A549 (cell line): ENCODE data around the gene AWAT2. TPM values are rescaled to one million over a fixed set of nuclear protein-coding genes. Genes with fewer than 3 reads are reported as not detected.

Experiments
- ATAC-seq, 2 experiments: fragments of 200-7000 bp in 1 of 2; fragments of >200 bp in 1 of 2; cut with Nextera tagmentation in 1 of 2; cut with Tn5 transposase in 1 of 2; 3 replicates each; pipeline versions ENCODE4 v1.8.0 to v1.9.1; 2018 to 2020; ENCODE audit warnings: mild to moderate bottlenecking in 1 of 2, moderate library complexity in 1 of 2
- CTCF ChIA-PET: fragments of 300-600 bp; sonication (Branson Sonifier 250); formaldehyde crosslinking; extraction: SDS; loops from one replicate; lab custom pipeline; 2021; ENCODE audit warnings: antibody characterized with exemption, inconsistent platforms; lab: Yijun Ruan, JAX
- POLR2A ChIA-PET: fragments of 350-600 bp; formaldehyde crosslinking; extraction: SDS; loops from one replicate; lab custom pipeline; 2021; ENCODE audit warnings: antibody characterized with exemption, inconsistent platforms; lab: Yijun Ruan, JAX
- DNase-seq, 2 experiments: peaks; one replicate each; pipeline versions ENCODE4 v3.0.0 to v3.0.0-alpha.2; 2011 to 2016; ENCODE audit warnings: low read depth in 1 of 2, low spot score in 1 of 2
- FAIRE-seq: peaks from 2 replicates; lab custom pipeline; 2011; peaks lifted over from hg19 to GRCh38; lab: Jason Lieb, UNC
- H3K27ac ChIP-seq, 2 experiments: fragments of >200 bp; sonication (Bioruptor Twin); formaldehyde crosslinking; 3 replicates each; pipeline ENCODE4 v1.5.1; 2016 to 2017
- H3K4me1 ChIP-seq: fragments of >200 bp; sonication (Bioruptor Twin); formaldehyde crosslinking; 3 replicates; pipeline ENCODE4 v1.6.1; 2016
- H3K4me2 ChIP-seq: fragments of >200 bp; sonication (Bioruptor Twin); formaldehyde crosslinking; 3 replicates; pipeline ENCODE4 v1.6.1; 2016
- H3K4me3 ChIP-seq: fragments of >200 bp; sonication (Bioruptor Twin); formaldehyde crosslinking; 3 replicates; pipeline ENCODE4 v1.5.1; 2016
- H3K9me3 ChIP-seq: fragments of >200 bp; sonication (Bioruptor Twin); formaldehyde crosslinking; 3 replicates; pipeline ENCODE4 v1.6.1; 2016
- CBX2 ChIP-seq: fragments of 200-600 bp; sonication (generic); IDR thresholded peaks from 2 replicates; pipeline ENCODE4 v1.6.1; 2016; ENCODE audit warnings: low read depth, mild to moderate bottlenecking, borderline replicate concordance
- CBX8 ChIP-seq: fragments of 200-600 bp; sonication (generic); IDR thresholded peaks from 2 replicates; pipeline ENCODE4 v1.6.1; 2016
- CHD2 ChIP-seq: fragments of 150-350 bp; IDR thresholded peaks from 2 replicates; pipeline ENCODE4 v1.6.1; 2014; ENCODE audit warnings: low read length; ENCODE audit not compliant: partially characterized antibody
- EP300 ChIP-seq, 2 experiments: fragments of >200 bp; sonication (Bioruptor Twin); formaldehyde crosslinking; IDR thresholded peaks; 2 replicates in 1 of 2; 3 replicates in 1 of 2; pipeline ENCODE4 v1.6.1; 2016 to 2017
- HDAC2 ChIP-seq: fragments of 200-600 bp; sonication (generic); IDR thresholded peaks from 2 replicates; pipeline ENCODE4 v1.6.1; 2016
- HES2 ChIP-seq: fragments of >200 bp; sonication (Bioruptor Twin); formaldehyde crosslinking; IDR thresholded peaks from 2 replicates; pipeline ENCODE4 v1.6.1; 2016
- HMGXB4 ChIP-seq: fragments of 250-450 bp; sonication (Bioruptor Pico); IDR thresholded peaks from 2 replicates; pipeline ENCODE4 v1.5.0; 2021; ENCODE audit warnings: mild to moderate bottlenecking, moderate library complexity, borderline replicate concordance
- HOXB5 ChIP-seq: fragments of 250-450 bp; sonication (Bioruptor Pico); IDR thresholded peaks from 2 replicates; pipeline ENCODE4 v1.5.0; 2020; ENCODE audit warnings: mild to moderate bottlenecking, moderate library complexity
- JUN ChIP-seq, 2 experiments: fragments of >200 bp; sonication (Bioruptor Twin); formaldehyde crosslinking; IDR thresholded peaks; 2 replicates in 1 of 2; 3 replicates in 1 of 2; pipeline ENCODE4 v1.6.1; 2016 to 2017
- MAFK ChIP-seq: fragments of 450-650 bp; IDR thresholded peaks from 2 replicates; pipeline ENCODE4 v1.6.1; 2014; ENCODE audit not compliant: partially characterized antibody
- MAZ ChIP-seq: fragments of 150-350 bp; IDR thresholded peaks from 2 replicates; pipeline ENCODE4 v1.6.1; 2014; ENCODE audit warnings: antibody characterized with exemption, low read depth, low read length, borderline replicate concordance
- NFE2L2 ChIP-seq: fragments of 150-350 bp; conservative IDR thresholded peaks from 2 replicates; pipeline ENCODE4 v1.6.1; 2014; ENCODE audit warnings: low read length
- NPAS2 ChIP-seq: fragments of 250-450 bp; sonication (Bioruptor Pico); IDR thresholded peaks from 2 replicates; pipeline ENCODE4 v1.8.0; 2022; ENCODE audit warnings: mild to moderate bottlenecking, moderate library complexity, borderline replicate concordance
- NR3C1 ChIP-seq: fragments of >200 bp; sonication (Bioruptor Twin); formaldehyde crosslinking; IDR thresholded peaks from 3 replicates; pipeline ENCODE4 v1.6.1; 2017
- PHF8 ChIP-seq: fragments of 200-600 bp; sonication (generic); IDR thresholded peaks from 2 replicates; pipeline ENCODE4 v1.6.1; 2016; ENCODE audit warnings: low read depth, mild to moderate bottlenecking, antibody characterized with exemption, moderate library complexity, borderline replicate concordance
- POLR2A ChIP-seq: IDR thresholded peaks from 2 replicates; pipeline ENCODE4 v1.6.1; 2012; ENCODE audit warnings: mild to moderate bottlenecking, low read length
- REST ChIP-seq: fragments of 200-600 bp; sonication (generic); IDR thresholded peaks from 2 replicates; pipeline ENCODE4 v1.6.1; 2016; ENCODE audit warnings: antibody characterized with exemption, mild to moderate bottlenecking, moderate library complexity
- ZNF302 ChIP-seq: fragments of 250-450 bp; sonication (Bioruptor Pico); IDR thresholded peaks from 2 replicates; pipeline ENCODE4 v1.9.0; 2021; ENCODE audit warnings: inconsistent platforms, mild to moderate bottlenecking, moderate library complexity
- ZSCAN20 ChIP-seq: fragments of 250-450 bp; sonication (Bioruptor Pico); IDR thresholded peaks from 2 replicates; pipeline ENCODE4 v1.8.0; 2022; ENCODE audit warnings: mild to moderate bottlenecking, moderate library complexity
- whole genome bisulfite sequencing: methylation state at CpG from one replicate; pipeline ENCODE4 v1.1.6; 2017; ENCODE audit errors: missing lambda C conversion rate; 5-methylcytosine and 5-hydroxymethylcytosine counted together
- polyA plus RNA-seq, 4 experiments: library from polyadenylated mRNA; depleted of rRNA in 3 of 4; stranded (reverse); fragments of >200 nt; fragmentation: RNase III in 1 of 4; extraction: RNeasy Plus Mini Kit Qiagen cat#74134 plus additional on column Dnase treatment in 1 of 4; gene quantifications; 2 replicates in 3 of 4; 3 replicates in 1 of 4; pipeline ENCODE4 v1.2.3, GENCODE V29; 2011 to 2017
- TF ChIP-seq, protein P1 (sequence below): IDR thresholded peaks from 2 replicates; pipeline ENCODE4 v1.6.1; 2012
- TF ChIP-seq, protein P2 (sequence below): fragments of 450-650 bp; IDR thresholded peaks from 2 replicates; pipeline ENCODE4 v1.6.1; 2014; ENCODE audit warnings: antibody characterized with exemption
- TF ChIP-seq, protein P3 (sequence below): fragments of >200 bp; sonication (Bioruptor Twin); formaldehyde crosslinking; IDR thresholded peaks from 3 replicates; pipeline ENCODE4 v1.6.1; 2016
- TF ChIP-seq, protein P4 (sequence below): fragments of >200 bp; sonication (Bioruptor Twin); formaldehyde crosslinking; IDR thresholded peaks from 3 replicates; pipeline ENCODE4 v1.5.1; 2016

The AWAT2 gene
- polyA plus RNA-seq, 2 of the 4 experiments (the other 2 are of a cell fraction), result not detected

DNA sequence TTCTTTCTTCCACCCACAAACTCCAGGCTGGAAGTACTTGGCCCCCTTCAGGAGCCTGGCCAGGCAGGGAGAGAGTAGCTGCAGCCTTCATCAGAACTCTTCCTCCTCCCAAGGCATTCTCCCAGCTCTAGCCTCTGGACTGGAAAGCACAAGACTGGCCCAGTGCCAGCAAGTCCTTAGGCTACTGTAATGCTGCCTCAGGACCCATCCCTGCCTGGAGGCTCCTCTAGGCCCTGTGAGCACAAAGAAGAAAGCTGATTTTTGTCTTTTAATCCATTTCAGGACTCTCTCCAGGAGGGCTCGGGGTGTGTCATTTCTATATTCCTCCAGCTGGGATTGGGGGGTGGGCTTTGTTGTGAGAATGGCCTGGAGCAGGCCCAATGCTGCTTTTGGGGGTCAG lies 10.8 kb downstream of the AWAT2 start:
- CTCF ChIA-PET, result interaction anchor here (0.7 to 6.4 kb wide), 5 partner anchors 8 to 94 kb away, joined by 3 to 49 read pairs (median 4); partner anchors contain the start of gene IGBP1
- no peak overlapping the region for H3K4me3 ChIP-seq
- no peak for DNase-seq
- TF ChIP-seq REST, result no peak
- TF ChIP-seq MAFK, result no peak
- TF ChIP-seq HOXB5, result no peak
- no peak for TF ChIP-seq HMGXB4 (CRISPR knock-in tag)
- TF ChIP-seq POLR2A, result no peak
- no peak for TF ChIP-seq CHD2
- TF ChIP-seq ZNF302 (CRISPR knock-in tag), result no peak
- TF ChIP-seq NR3C1, result no peak
- TF ChIP-seq HES2, result no peak
- no peak for TF ChIP-seq HDAC2
- no peak for TF ChIP-seq PHF8
- no peak for TF ChIP-seq MAZ
- POLR2A ChIA-PET, result no interaction called here
- no peak overlapping the region for H3K4me2 ChIP-seq
- WGBS, result 57% methylated on average over 1 of the region's 1 CpG
- ATAC-seq, result no peak
- FAIRE-seq, result no peak
- H3K4me1 ChIP-seq, result no peaks in the 10 kb centered on the region
- no peaks in the 10 kb centered on the region for H3K9me3 ChIP-seq
- no peak overlapping the region for H3K27ac ChIP-seq

DNA sequence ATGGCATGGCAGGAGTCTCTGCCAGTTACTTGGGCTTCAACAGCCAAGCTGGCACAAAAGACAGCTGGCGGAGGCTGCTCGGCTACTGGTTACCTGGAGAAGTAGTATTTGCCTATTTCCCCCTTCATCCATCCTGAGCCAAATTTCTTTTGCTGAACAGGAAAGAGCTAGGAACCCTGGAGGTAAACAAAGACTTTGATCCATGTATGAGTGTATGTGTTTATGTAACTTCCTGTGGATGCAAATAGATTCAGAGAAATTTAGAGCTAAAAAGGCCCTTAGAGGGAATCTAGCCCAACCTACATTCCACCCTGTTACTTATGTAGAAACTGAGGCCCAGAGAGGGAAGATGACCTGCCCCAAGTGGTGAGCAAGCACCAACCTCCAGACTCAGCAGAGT lies 11.2 kb downstream of the AWAT2 start:
- no peak overlapping the region for H3K4me3 ChIP-seq
- no peaks in the 10 kb centered on the region for H3K4me1 ChIP-seq
- no peak overlapping the region for H3K27ac ChIP-seq
- 94% methylated on average over 2 of the region's 2 CpGs for WGBS
- ChIA-PET CTCF (interaction anchor here (0.7 to 6.4 kb wide), 5 partner anchors 7 to 95 kb away, joined by 3 to 49 read pairs (median 4); partner anchors contain the start of gene IGBP1), POLR2A (no interaction called here)
- no peak for FAIRE-seq
- TF ChIP-seq ZNF302 (CRISPR knock-in tag) (no peak), EP300 (IDR thresholded peaks at IDR 0.05) (no peak), NFE2L2 (no peak), REST (no peak), ZSCAN20 (CRISPR knock-in tag) (no peak), PHF8 (no peak), JUN (IDR thresholded peaks at IDR 0.05) (no peak), NPAS2 (no peak), CBX2 (no peak), CBX8 (no peak)
- TF ChIP-seq, protein P1, sequence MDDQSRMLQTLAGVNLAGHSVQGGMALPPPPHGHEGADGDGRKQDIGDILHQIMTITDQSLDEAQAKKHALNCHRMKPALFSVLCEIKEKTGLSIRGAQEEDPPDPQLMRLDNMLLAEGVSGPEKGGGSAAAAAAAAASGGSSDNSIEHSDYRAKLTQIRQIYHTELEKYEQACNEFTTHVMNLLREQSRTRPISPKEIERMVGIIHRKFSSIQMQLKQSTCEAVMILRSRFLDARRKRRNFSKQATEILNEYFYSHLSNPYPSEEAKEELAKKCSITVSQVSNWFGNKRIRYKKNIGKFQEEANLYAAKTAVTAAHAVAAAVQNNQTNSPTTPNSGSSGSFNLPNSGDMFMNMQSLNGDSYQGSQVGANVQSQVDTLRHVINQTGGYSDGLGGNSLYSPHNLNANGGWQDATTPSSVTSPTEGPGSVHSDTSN, result no peak
- TF ChIP-seq, protein P2, sequence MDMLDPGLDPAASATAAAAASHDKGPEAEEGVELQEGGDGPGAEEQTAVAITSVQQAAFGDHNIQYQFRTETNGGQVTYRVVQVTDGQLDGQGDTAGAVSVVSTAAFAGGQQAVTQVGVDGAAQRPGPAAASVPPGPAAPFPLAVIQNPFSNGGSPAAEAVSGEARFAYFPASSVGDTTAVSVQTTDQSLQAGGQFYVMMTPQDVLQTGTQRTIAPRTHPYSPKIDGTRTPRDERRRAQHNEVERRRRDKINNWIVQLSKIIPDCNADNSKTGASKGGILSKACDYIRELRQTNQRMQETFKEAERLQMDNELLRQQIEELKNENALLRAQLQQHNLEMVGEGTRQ, result no peak
- TF ChIP-seq, protein P3, sequence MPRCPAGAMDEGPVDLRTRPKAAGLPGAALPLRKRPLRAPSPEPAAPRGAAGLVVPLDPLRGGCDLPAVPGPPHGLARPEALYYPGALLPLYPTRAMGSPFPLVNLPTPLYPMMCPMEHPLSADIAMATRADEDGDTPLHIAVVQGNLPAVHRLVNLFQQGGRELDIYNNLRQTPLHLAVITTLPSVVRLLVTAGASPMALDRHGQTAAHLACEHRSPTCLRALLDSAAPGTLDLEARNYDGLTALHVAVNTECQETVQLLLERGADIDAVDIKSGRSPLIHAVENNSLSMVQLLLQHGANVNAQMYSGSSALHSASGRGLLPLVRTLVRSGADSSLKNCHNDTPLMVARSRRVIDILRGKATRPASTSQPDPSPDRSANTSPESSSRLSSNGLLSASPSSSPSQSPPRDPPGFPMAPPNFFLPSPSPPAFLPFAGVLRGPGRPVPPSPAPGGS, result no peak
- TF ChIP-seq, protein P4, sequence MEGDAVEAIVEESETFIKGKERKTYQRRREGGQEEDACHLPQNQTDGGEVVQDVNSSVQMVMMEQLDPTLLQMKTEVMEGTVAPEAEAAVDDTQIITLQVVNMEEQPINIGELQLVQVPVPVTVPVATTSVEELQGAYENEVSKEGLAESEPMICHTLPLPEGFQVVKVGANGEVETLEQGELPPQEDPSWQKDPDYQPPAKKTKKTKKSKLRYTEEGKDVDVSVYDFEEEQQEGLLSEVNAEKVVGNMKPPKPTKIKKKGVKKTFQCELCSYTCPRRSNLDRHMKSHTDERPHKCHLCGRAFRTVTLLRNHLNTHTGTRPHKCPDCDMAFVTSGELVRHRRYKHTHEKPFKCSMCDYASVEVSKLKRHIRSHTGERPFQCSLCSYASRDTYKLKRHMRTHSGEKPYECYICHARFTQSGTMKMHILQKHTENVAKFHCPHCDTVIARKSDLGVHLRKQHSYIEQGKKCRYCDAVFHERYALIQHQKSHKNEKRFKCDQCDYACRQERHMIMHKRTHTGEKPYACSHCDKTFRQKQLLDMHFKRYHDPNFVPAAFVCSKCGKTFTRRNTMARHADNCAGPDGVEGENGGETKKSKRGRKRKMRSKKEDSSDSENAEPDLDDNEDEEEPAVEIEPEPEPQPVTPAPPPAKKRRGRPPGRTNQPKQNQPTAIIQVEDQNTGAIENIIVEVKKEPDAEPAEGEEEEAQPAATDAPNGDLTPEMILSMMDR, result no peak
- H3K4me2 ChIP-seq, result no peak overlapping the region
- no peaks in the 10 kb centered on the region for H3K9me3 ChIP-seq
- no peak for ATAC-seq
- no peak for DNase-seq
